Lung (tissue), 12 donors: ENCODE results near the gene KIAA0586. TPM values are rescaled to one million over a fixed set of nuclear protein-coding genes. Genes with fewer than 3 reads are reported as not detected.
"Not testable (repeated sequence)": the region's sequence is repeated elsewhere in the genome, so short reads cannot be mapped to it uniquely, and the experiment has no call there.

Experiments used
- ATAC-seq: fragments of 200-7000 bp; cut with Tn5 transposase; one replicate; pipeline ENCODE4 v1.9.1; 2020; ENCODE audit warnings: moderate number of reproducible peaks; ENCODE audit not compliant: insufficient read depth, low FRiP score
- DNase-seq, 3 donors: peaks; one replicate each; pipeline ENCODE4 v3.0.0-alpha.2; 2013 to 2017
- H3K27ac ChIP-seq, 2 donors: one replicate each; pipeline ENCODE4 v1.5.1; 2013; ENCODE audit warnings: mild to moderate bottlenecking in 2 of 2, moderate library complexity in 2 of 2, control low read depth in 1 of 2, inconsistent platforms in 1 of 2, low read depth in 1 of 2, low read length in 1 of 2
- H3K27me3 ChIP-seq, 3 donors: one replicate each; pipeline ENCODE4 v1.5.1; 2013; ENCODE audit warnings: low read length in 2 of 3; ENCODE audit not compliant: control insufficient read depth in 3 of 3, insufficient read depth in 3 of 3
- H3K36me3 ChIP-seq, 4 donors: one replicate each; pipeline ENCODE4 v1.5.1; 2013; ENCODE audit warnings: low read length in 4 of 4, mild to moderate bottlenecking in 1 of 4, moderate library complexity in 1 of 4; ENCODE audit not compliant: control insufficient read depth in 4 of 4, insufficient read depth in 4 of 4
- H3K4me1 ChIP-seq, 5 donors: one replicate each; pipeline ENCODE4 v1.5.1; 2013; ENCODE audit warnings: low read length in 5 of 5, mild to moderate bottlenecking in 2 of 5, moderate library complexity in 1 of 5; ENCODE audit not compliant: control insufficient read depth in 5 of 5, insufficient read depth in 5 of 5
- H3K4me3 ChIP-seq: one replicate; pipeline ENCODE4 v1.5.1; 2013; ENCODE audit warnings: mild to moderate bottlenecking, control low read depth, moderate library complexity
- H3K9ac ChIP-seq, 2 donors: one replicate each; pipeline ENCODE4 v1.5.1; 2013; ENCODE audit warnings: low read length in 2 of 2, control low read depth in 1 of 2; ENCODE audit not compliant: insufficient read depth in 1 of 2
- H3K9me3 ChIP-seq, 4 donors: one replicate each; pipeline ENCODE4 v1.5.1; 2013; ENCODE audit warnings: low read length in 3 of 4, mild to moderate bottlenecking in 1 of 4, moderate library complexity in 1 of 4; ENCODE audit not compliant: control insufficient read depth in 4 of 4, insufficient read depth in 3 of 4
- CTCF ChIP-seq: IDR thresholded peaks from 2 replicates; pipeline ENCODE4 v1.5.1; 2012; ENCODE audit warnings: mild to moderate bottlenecking; ENCODE audit errors: control extremely low read depth, extremely low read depth
- WGBS, 2 donors: extraction: QIAGEN DNeasy Blood & Tissue Kit; methylation state at CpG; one replicate each; pipeline ENCODE4 v1.1.7; 2013; 5-methylcytosine and 5-hydroxymethylcytosine counted together
- polyA plus RNA-seq, 2 donors: library from polyadenylated mRNA; stranded (reverse); fragments of 200-250 nt; gene quantifications; one replicate each; pipeline ENCODE4 v1.2.1, GENCODE V29; 2013
- total RNA-seq, 2 donors: library from RNA; depleted of rRNA in 1 of 2; stranded (reverse); fragments of >200 nt in 1 of 2; gene quantifications; one replicate each; pipeline ENCODE4 v1.2.1, GENCODE V29; 2014 to 2021
- donor health status: control.
- donor health status: control.
- donor health status: Bipolar disorder and iron deficiency.
- donor health status: healthy.
- donor health status: DM: yes; HTN: yes; CAD: no.

KIAA0586 gene
- total and polyA plus RNA-seq, 4 donors: 5.3 to 30.1 (median 9.6) TPM

DNA sequence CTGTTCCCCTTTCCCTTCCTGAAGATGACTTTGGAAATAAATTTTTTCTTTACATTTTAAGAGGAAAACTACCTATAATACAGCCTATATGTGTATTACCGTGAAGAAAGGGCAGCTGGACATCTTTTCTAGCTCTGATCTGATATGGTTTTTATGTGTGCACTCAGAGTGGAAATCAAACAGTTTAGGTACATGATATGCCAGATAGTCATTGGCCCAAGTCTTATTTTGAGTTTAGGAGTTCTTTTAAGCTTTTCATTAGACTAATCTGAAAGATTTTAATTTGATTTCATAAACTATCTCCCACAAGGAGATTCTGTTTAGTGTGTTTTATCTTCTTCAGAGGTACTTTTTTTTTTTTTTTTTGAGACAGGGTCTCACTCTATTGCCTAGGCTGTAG, 48.8 kb downstream of the KIAA0586 start:
- Histone ChIP-seq H3K4me1 (no peaks in the 10 kb centered on the region), H3K9ac (no peak overlapping the region), H3K36me3 (peaks cover 6 to 14% (median 11%) of the 10 kb centered on the region in 4 donors), H3K4me3 (no peak overlapping the region), H3K27ac (no peak overlapping the region), H3K27me3 (no peaks in the 10 kb centered on the region), H3K9me3 (no peaks in the 10 kb centered on the region)
- 94 to 97% methylated on average over 1 of the region's 1 CpG for WGBS, 2 donors
- DNase-seq (no peak), ATAC-seq (no peak)
- TF ChIP-seq CTCF: no peak

DNA sequence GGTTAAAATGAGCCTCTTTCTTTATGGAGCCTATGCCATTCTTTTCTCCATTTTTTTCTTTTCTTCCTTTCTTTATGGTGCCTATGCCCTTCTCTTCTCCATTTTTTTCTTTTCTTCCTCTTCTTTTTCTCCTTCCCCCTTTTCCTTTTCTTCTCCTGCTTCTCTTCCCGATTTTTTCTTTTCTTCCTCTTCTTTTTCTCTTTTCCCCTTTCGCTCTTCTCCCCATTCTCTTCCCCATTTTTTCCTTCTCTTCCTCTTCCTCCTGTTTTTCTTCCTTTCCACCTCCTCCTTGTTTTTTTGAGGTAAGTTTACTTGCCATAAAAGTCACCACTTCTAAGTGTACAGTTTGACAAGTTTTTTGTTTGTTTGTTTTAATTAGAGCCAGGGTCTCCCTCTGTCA, 50.1 kb downstream of the KIAA0586 start:
- no peak for TF ChIP-seq CTCF
- no peak for ATAC-seq
- no peak for DNase-seq
- Histone ChIP-seq H3K9ac (no peak overlapping the region), H3K36me3 (peaks cover 6 to 18% (median 11%) of the 10 kb centered on the region in 4 donors), H3K4me3 (no peak overlapping the region), H3K27me3 (no peaks in the 10 kb centered on the region), H3K27ac (no peak overlapping the region), H3K4me1 (no peaks in the 10 kb centered on the region), H3K9me3 (no peaks in the 10 kb centered on the region)
- WGBS, 2 donors: 81 to 93% methylated on average over 2 of the region's 2 CpGs

GRCh38 chr14:58478329-58478728, 50.8 kb downstream of the KIAA0586 start:
- not testable (repeated sequence) for ATAC-seq
- peaks cover 6 to 21% (median 11%) of the 10 kb centered on the region in 4 donors for H3K36me3 ChIP-seq
- WGBS, 2 donors: 96 to 98% methylated on average over 5 of the region's 5 CpGs

GRCh38 chr14:58479975-58480374, 52.5 kb downstream of the KIAA0586 start:
- Histone ChIP-seq H3K4me3 (no peak overlapping the region), H3K4me1 (no peaks in the 10 kb centered on the region), H3K9ac (no peak overlapping the region), H3K27ac (no peak overlapping the region), H3K9me3 (no peaks in the 10 kb centered on the region), H3K36me3 (peaks cover 5 to 21% (median 6%) of the 10 kb centered on the region in 4 donors), H3K27me3 (no peaks in the 10 kb centered on the region)
- ATAC-seq (no peak), DNase-seq (no peak)
- no peak for TF ChIP-seq CTCF
- 46 to 80% methylated on average over 1 of the region's 1 CpG for whole genome bisulfite sequencing, 2 donors

More at GRCh38 chr14:58478329-58478728, 50.8 kb downstream of the KIAA0586 start:
- DNase-seq, H3K4me3 ChIP-seq, H3K27me3 ChIP-seq, H3K9ac ChIP-seq, H3K4me1 ChIP-seq, H3K27ac ChIP-seq, H3K9me3 ChIP-seq: not testable (repeated sequence)
